ENCODE data around the gene EXOC3L1.

The EXOC3L1 gene

GRCh38 chr16:67151431-67152097, 38.4 kb downstream of the EXOC3L1 start:
- TF ChIP-seq, protein P1, sequence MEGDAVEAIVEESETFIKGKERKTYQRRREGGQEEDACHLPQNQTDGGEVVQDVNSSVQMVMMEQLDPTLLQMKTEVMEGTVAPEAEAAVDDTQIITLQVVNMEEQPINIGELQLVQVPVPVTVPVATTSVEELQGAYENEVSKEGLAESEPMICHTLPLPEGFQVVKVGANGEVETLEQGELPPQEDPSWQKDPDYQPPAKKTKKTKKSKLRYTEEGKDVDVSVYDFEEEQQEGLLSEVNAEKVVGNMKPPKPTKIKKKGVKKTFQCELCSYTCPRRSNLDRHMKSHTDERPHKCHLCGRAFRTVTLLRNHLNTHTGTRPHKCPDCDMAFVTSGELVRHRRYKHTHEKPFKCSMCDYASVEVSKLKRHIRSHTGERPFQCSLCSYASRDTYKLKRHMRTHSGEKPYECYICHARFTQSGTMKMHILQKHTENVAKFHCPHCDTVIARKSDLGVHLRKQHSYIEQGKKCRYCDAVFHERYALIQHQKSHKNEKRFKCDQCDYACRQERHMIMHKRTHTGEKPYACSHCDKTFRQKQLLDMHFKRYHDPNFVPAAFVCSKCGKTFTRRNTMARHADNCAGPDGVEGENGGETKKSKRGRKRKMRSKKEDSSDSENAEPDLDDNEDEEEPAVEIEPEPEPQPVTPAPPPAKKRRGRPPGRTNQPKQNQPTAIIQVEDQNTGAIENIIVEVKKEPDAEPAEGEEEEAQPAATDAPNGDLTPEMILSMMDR (IDR thresholded peaks at IDR 0.05), result no peak

DNA sequence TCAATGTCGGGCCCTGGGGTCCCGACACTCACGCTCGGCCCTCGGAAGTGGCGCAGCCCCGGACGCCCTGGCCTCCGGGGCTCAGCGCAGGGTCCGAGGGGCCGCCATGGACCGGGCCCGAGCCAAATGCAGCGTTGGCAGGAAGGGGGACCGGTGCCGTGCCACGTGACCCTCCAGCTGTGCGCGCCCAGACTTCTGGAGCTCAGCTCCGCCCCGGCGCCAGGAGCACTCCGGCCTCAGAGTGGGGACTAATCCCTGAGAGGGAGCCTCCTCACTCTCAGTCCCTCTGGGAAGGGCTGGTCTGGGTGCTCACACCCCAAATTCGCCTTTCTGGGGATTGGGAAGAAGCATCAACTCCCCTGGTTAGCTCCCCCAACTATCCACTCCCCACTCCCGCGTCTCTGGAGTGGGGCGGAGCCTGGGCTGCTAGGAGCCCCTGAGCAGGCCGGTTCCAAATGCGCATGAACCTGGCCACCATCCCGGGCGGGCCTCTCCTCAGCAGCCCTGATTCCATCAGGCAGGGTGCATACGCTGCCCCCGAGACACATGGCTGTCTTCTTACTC, 39.0 kb downstream of the EXOC3L1 start, which contains the start of gene B3GNT9:
Gene B3GNT9, minus strand, starts transcription at position 166 of the 564 bp plus-strand sequence. CDS start 513 bp downstream, outside the sequence.
- TF ChIP-seq, protein P1 (IDR thresholded peaks at IDR 0.05), result no peak

DNA sequence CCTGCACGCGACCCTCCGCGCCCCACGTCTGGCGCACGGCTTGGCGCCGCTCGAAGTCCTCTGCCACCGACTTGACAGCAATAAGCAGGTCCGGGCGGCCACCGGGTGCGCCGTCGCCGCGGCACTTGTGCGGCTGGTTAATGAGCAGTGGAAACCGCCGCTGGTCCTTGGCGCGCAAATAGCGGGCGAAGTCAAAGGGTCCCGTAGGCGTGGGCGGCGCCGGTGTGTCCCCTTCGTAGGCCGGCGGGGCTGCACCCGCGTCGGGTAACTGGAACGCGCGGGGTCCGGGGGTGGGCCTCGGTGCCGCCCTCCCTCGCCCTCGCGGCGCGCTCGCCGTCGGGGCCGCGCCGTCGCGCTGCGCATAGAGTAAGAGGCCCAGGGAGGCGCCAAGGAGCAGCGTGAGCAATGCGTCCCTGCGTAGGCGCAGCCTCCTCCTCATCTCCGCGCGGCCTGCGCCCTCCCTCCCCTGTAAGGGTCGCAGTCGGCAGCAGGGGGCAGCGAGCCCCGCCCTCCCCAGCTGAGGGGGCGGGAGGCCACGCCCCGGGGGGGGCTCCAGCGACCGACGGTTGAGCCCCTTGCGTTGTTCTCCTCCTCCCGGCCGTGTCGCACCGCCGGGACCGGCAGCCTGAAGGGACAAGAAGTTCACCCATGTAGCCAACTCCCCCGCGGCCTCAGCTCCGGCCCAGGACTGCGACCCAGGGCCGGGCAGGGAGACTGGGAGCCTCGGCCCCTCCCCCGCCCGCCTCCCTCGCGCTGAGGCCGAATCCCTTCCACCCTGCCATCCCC, 39.7 kb downstream of the EXOC3L1 start:
- TF ChIP-seq, protein P1 (IDR thresholded peaks at IDR 0.05), result no peak

DNA sequence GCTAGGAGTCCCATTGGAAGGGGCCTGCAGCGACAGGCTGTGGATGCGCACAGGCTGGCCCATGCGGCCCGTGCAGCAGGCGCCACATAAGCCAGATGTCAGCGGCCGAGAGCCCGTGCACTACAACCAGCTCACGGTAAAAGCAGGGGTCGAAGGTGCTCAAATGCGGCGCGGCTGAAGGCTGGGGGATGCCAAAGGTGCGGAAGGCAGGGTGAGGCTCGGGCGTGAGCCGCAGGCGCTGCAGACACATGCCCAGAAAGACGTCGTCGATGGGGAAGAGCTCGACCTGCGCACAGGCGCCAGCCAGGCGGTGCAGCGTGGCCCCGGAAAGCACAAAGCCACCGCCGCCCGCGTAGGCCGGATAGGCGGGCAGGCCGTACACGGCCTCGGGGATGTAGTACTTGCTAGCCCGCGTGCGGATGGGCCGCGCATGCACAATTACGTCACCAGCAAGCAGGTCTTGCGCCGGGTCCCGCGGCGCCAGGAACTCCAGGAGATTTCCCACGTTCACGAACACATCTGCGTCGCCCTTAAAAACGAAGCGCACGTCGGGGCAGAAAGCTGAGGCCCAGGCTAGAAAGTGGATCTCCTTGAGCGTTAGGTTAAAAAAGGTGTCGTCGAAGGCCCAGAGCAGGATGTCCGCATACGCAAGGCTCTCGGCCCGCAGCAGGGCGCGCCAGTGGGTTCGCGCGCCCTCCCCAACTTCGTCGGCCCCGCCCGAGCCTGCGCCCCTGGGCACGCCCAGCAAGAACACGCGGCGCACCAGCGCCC, 40.5 kb downstream of the EXOC3L1 start:
- TF ChIP-seq, protein P1 (IDR thresholded peaks at IDR 0.05), result no peak

GRCh38 chr16:67148656-67149275, 41.2 kb downstream of the EXOC3L1 start:
- TF ChIP-seq, protein P1 (IDR thresholded peaks at IDR 0.05), result no peak

GRCh38 chr16:67148221-67148620, 41.7 kb downstream of the EXOC3L1 start:
- TF ChIP-seq, protein P1 (IDR thresholded peaks at IDR 0.05), result no peak
